ENCODE results near the gene SHTN1. TPM values are rescaled to one million over a fixed set of nuclear protein-coding genes. Genes with fewer than 3 reads are reported as not detected.

The SHTN1 gene
- total and polyA plus RNA-seq, 2 donors (not counting 3 experiments of a cell fraction or from before 2014, with no cell fraction given): 4.8 to 36.5 TPM

- POLR2A ChIA-PET: no interaction called here
- Histone ChIP-seq H3K9me3 (replicated peaks; ENCODE audit: control insufficient read depth, insufficient read depth, low read length) (no peaks in the 10 kb centered on the region), H4K20me1 (replicated peaks; ENCODE audit: control insufficient read depth, extremely low read depth, insufficient read depth, low read length) (no peaks in the 10 kb centered on the region), H3K27ac (ENCODE audit: insufficient read depth, low read depth, low read length) (no peak overlapping the region), H3K4me3 (replicated peaks in 1 of 3; ENCODE audit: insufficient read depth in 1 of 3, low read depth in 1 of 3, low read length in 3 of 3) (no peak overlapping the region), H3K79me2 (ENCODE audit: control insufficient read depth, insufficient read depth, low read length) (peaks cover 36% of the 10 kb centered on the region), H3K9me1 (replicated peaks; ENCODE audit: control insufficient read depth, extremely low read depth, insufficient read depth, low read length) (peaks cover 5% of the 10 kb centered on the region), H3K4me2 (ENCODE audit: insufficient read depth, low read length) (no peak overlapping the region), H3K4me1 (ENCODE audit: control insufficient read depth, extremely low read depth, insufficient read depth, low read length) (peaks cover 16% of the 10 kb centered on the region), H3K9ac (replicated peaks; ENCODE audit: extremely low read depth, insufficient read depth, low read length) (no peak overlapping the region), H2AFZ (ENCODE audit: low read depth, low read length) (no peak overlapping the region), H3K36me3 (ENCODE audit: control insufficient read depth in 2 of 2, extremely low read depth in 1 of 2, insufficient read depth in 2 of 2, low read length in 2 of 2) (no peaks in the 10 kb centered on the region), H3K27me3 (ENCODE audit: control insufficient read depth in 2 of 2, insufficient read depth in 2 of 2, low read length in 2 of 2) (no peaks in the 10 kb centered on the region)
- BruUV-seq (replicated peaks): no TSS peak
- no peak for TF ChIP-seq POLR2AphosphoS5 (IDR thresholded peaks at IDR 0.05; ENCODE audit: insufficient read depth, low read depth, low read length)
- intact Hi-C loops (cut with micrococcal nuclease) (no loop called here), dilution Hi-C loops (cut with MboI; ENCODE audit: extremely low pct_ligation_motif_present, low sequenced_read_pairs) (no loop called here)
- CTCF ChIA-PET: interaction anchor here (1.8 to 2.1 kb wide), 2 partner anchors 41 to 151 kb away, joined by 4 to 5 read pairs; no protein-coding TSS in a partner anchor
- DNase-seq (ENCODE audit: low read depth, low spot score) (no peak), FAIRE-seq (no peak)
Measured at GRCh38 chr10:116988311-116988710, 16.7 kb downstream of the SHTN1 start.

- CTCF ChIA-PET: interaction anchor here (1.0 kb wide), 1 partner anchor 13 kb away, joined by 3 read pairs; no protein-coding TSS in a partner anchor
- peak; percentile 31 for DNase-seq (ENCODE audit: low read depth, low spot score)
- Histone ChIP-seq H3K27me3 (ENCODE audit: control insufficient read depth in 2 of 2, insufficient read depth in 2 of 2, low read length in 2 of 2) (no peaks in the 10 kb centered on the region), H3K9me1 (replicated peaks; ENCODE audit: control insufficient read depth, extremely low read depth, insufficient read depth, low read length) (peaks cover 5% of the 10 kb centered on the region), H3K79me2 (ENCODE audit: control insufficient read depth, insufficient read depth, low read length) (peaks cover 42% of the 10 kb centered on the region), H4K20me1 (replicated peaks; ENCODE audit: control insufficient read depth, extremely low read depth, insufficient read depth, low read length) (no peaks in the 10 kb centered on the region), H3K4me2 (ENCODE audit: insufficient read depth, low read length) (peak overlapping the region; percentile 10), H3K27ac (ENCODE audit: insufficient read depth, low read depth, low read length) (no peak overlapping the region), H3K9me3 (replicated peaks; ENCODE audit: control insufficient read depth, insufficient read depth, low read length) (no peaks in the 10 kb centered on the region), H2AFZ (ENCODE audit: low read depth, low read length) (no peak overlapping the region), H3K36me3 (ENCODE audit: control insufficient read depth in 2 of 2, extremely low read depth in 1 of 2, insufficient read depth in 2 of 2, low read length in 2 of 2) (no peaks in the 10 kb centered on the region), H3K4me3 (replicated peaks in 1 of 3; ENCODE audit: insufficient read depth in 1 of 3, low read depth in 1 of 3, low read length in 3 of 3) (no peak overlapping the region), H3K9ac (replicated peaks; ENCODE audit: extremely low read depth, insufficient read depth, low read length) (no peak overlapping the region), H3K4me1 (ENCODE audit: control insufficient read depth, extremely low read depth, insufficient read depth, low read length) (peaks cover 16% of the 10 kb centered on the region)
- FAIRE-seq: no peak
- dilution Hi-C loops (cut with MboI; ENCODE audit: extremely low pct_ligation_motif_present, low sequenced_read_pairs): no loop called here
- intact Hi-C loops (cut with micrococcal nuclease): loop anchor here (2.0 kb wide), 1 partner anchor 15 kb away; no protein-coding TSS in a partner anchor
- POLR2A ChIA-PET: no interaction called here
- TF ChIP-seq FOS (IDR thresholded peaks at IDR 0.05; ENCODE audit: borderline replicate concordance, insufficient read depth, low read length): peak; percentile 24
- TF ChIP-seq, protein P1, sequence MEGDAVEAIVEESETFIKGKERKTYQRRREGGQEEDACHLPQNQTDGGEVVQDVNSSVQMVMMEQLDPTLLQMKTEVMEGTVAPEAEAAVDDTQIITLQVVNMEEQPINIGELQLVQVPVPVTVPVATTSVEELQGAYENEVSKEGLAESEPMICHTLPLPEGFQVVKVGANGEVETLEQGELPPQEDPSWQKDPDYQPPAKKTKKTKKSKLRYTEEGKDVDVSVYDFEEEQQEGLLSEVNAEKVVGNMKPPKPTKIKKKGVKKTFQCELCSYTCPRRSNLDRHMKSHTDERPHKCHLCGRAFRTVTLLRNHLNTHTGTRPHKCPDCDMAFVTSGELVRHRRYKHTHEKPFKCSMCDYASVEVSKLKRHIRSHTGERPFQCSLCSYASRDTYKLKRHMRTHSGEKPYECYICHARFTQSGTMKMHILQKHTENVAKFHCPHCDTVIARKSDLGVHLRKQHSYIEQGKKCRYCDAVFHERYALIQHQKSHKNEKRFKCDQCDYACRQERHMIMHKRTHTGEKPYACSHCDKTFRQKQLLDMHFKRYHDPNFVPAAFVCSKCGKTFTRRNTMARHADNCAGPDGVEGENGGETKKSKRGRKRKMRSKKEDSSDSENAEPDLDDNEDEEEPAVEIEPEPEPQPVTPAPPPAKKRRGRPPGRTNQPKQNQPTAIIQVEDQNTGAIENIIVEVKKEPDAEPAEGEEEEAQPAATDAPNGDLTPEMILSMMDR (IDR thresholded peaks at IDR 0.05; ENCODE audit: extremely low read depth in 1 of 2, insufficient read depth in 1 of 2, low read depth in 1 of 2, low read length in 2 of 2): no peak
- TF ChIP-seq, protein P2, sequence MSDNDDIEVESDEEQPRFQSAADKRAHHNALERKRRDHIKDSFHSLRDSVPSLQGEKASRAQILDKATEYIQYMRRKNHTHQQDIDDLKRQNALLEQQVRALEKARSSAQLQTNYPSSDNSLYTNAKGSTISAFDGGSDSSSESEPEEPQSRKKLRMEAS (IDR thresholded peaks at IDR 0.05; ENCODE audit: insufficient read depth, insufficient read length): no peak
- BruUV-seq (replicated peaks): no TSS peak
Measured at GRCh38 chr10:116985611-116986010, 19.4 kb downstream of the SHTN1 start.
